Stimulated activated CD4-positive, alpha-beta T cell treated with anti-CD3 and anti-CD28 coated beads, TNF-alpha, amount 100 ng/mL, for 48 hours (primary cell): ENCODE results near the gene GABBR2.

Experiments
- DNase-seq, 3 donors: peaks; one replicate each; pipeline ENCODE4 v3.0.0-alpha.2; 2020; ENCODE audit warnings: low read depth in 3 of 3

GABBR2 gene

DNA sequence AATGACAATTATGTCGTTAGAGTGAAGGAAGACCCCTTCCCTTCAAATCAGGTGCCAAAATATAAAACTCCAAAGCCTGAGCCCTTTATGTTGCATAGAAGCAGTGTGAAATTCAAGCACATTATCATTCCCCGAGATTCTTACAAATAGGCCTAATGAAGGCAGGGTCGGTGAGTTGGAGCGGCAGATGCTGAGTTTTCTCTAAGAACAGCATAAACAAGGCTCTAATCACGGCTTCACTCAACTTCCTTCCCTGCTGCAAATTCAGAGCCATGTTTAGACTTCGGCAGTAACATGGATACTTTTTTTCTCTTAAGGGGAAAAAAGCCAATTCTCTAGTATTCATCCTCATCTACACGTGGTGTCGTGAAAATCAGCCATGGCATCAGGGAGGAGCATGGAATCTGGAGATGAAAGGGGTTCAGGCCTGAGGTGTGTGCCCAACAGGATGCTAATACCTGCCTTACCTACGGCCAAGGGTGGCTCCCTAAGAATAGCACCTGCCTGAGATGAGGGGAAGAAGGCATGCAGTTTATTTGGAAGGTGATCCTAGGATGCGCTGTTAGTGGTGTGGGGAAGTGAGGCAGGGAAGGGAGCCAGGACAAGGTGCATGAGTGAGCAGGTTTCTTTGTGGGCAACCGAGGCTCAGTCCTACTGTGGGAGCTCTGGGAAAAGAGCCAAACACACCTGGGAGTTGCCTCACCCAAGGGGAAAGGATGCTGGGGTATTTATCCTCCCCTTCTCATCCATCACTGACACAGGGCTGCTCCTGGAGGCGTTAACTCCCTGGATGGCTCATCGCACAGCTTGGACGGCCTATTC, 306.5 kb downstream of the GABBR2 start:
- no peak for DNase-seq

DNA sequence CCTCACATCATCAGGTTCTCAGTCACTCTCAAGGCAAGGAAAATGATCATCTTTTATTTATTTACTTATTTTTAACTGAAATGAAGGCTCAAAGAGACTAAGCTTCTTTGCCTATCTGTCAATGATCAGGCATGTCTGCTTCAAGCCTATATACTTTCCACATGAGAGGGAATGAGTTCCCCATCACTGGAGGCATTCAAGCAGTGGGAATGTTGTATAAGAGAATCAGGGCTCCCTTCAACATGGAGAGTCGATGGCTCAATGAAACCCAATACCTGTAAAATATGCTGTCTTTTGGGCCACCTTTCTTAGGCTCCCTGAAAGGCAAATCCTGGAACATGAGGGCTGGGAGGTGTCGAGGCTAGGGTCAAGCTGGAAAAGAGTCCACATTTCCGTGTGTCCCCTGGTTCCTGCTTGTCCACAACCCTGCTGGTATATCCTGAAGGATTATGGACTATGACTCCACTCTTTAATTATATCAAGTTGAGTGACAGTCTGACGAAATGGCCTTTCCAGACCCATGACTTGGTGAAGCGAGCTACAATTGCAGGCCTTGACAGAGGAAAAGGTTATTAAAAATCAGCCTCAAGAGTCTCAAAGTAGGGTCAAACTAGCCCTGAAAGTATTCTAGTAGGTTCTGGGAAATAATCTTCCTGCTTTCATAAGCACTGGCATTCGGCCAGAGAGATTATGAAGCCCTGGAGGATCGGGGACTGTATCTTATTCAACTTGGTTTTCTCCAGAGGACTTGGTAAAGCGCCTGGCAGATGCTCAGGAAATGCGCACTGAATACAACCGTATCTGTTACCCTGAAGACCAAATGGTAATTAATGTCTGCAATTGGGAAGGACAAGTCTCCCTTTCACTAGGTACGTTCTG, 307.4 kb downstream of the GABBR2 start:
- DNase-seq, result no peak

DNA sequence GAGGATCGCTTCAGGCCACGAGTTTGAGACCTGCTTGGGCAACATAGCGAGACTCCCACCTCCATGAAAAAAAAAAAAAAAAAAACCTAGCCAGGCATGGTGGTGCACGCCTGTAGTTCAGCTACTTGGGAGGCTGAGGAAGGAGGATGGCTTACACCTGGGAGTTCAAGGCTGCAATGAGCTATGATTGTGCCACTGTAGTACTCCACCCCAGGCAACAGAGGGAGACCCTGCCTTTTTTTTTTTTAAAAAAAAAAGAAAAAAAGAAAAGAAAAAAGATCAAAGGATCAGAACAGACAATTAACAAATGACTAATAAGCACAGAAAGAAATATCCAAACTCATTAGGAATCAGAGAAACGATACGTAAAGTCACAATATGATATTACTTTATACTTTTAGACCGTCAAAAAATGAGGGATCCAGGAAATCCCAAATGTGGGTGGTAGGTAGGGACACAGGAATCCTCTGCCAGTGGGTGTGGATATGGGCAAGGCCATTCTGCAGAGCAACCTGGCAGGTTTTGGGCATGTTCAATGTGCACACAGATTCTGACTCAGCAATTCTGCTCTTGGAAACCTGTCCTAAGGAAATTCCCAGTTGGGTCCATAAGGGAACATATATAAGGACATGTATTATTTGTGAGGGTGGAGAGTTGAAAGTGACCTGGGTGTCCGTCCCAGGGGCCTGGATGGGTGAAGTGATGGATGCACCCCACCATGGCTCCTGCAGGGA, 308.6 kb downstream of the GABBR2 start:
- no peak for DNase-seq

DNA sequence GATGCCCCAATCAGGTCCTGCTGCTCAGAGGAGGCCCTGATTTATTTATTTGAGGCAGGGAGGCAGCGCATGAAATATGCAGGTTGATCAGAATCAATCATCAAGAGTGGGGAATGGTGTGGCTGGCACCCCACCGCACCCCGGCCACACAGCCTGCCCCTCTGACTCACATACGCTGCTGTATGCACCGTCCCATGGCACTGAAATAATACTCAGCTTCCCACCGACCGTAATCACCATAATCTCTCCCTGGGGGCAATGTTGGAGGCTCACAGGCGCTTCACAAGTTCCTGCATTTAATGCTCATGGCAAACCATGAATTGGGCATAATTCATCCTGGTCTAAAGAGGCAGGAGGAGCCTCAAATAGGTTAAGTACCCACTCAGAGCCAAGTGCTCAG, 312.1 kb downstream of the GABBR2 start:
- DNase-seq, result no peak

DNA sequence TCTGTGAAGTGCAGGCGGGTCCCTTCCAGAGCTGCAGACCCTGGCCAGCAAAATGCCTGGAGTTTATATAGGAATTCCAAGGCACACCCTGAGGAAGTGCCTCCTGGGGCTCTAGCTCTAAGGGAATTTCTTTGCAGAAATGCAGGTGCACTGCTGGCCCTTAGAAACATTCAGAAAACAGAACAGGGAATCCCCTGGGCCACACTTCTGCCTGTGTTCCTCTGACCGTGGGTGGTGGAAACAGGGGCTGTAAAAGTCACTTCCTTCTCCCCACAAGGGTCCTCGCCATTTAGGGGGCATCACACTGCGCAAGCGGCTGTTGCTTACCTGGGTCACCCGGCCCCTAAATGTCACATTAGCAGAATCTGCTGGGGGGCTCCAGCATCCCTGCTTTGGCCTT, 312.5 kb downstream of the GABBR2 start:
- no peak for DNase-seq

DNA sequence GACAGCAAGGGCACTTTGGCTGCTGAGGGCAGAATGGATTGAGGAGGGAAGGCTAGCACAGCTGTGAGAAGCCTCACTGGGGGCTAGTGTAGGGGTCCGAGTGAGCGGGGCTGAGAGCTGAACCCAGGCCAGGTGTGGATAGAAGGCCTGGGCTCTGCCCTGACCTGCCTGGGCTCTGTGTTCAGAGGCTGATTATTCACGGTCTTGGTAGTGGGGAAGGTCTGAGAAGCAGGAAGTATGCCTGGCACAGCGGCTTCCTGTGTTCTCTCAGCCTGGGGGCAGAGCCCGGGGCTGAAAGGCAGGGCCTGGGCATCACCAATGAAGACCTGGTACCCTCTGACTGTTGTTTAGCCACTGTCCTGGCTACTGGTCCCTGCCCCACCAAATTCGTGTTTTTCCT, 316.9 kb downstream of the GABBR2 start:
- DNase-seq, result no peak

DNA sequence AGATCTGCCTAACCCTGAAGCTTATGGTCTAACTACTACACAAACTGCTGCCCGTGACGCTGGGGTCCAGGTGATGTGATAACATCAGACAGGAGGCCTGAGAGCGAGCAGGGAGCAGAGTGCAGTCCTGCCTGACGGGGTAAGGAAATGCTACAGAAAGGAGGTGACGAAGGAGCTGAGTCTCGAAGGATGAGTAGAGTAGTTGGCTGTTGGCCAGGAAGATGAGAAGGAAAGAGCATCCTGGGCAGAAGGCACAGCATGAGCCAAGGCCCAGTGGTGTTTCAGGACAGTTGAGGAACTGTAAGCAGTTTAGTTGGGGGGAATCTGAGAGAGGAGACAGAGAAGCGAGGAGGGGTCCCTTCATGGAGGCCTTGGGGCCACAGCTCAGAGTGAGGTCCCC, 317.3 kb downstream of the GABBR2 start:
- no peak for DNase-seq

DNA sequence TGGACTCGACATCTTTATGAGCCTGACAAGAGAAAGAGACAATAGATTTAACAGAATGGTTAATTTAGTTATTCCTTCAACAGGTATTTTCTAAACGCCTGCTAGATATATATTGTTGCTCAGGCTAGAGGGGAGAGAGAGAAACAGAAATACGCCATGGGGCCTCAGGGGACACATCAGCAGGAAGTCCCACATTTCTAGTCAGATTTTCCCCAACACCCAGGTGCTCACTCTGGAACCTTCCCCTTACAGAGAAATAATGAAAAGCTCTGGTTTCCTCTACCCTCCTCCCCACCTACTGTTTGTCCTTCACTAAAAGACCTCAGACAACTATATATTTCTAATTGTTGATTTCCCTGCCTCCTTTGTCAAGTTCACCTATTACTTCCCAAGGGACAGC, 323.0 kb downstream of the GABBR2 start:
- no peak for DNase-seq

DNA sequence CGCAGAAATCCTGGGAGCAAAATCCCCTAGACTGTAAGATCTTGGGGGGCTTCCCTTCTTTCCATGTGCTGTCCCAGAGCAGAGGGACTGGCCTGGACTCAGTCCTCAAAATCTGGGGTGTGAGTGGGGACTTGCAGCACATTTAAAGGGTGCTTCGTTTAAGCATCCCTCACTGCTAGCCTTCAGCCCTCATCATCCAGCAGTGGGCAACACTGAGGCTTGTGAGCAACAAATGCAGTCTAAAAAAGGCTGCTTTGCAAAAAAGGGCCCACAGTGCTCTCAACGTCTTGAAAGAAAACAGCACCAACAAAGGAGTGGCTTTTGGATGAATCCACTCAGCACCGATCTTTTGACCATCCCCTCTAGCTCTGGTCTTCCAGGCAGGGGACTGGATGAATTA, 325.0 kb downstream of the GABBR2 start:
- no peak for DNase-seq

DNA sequence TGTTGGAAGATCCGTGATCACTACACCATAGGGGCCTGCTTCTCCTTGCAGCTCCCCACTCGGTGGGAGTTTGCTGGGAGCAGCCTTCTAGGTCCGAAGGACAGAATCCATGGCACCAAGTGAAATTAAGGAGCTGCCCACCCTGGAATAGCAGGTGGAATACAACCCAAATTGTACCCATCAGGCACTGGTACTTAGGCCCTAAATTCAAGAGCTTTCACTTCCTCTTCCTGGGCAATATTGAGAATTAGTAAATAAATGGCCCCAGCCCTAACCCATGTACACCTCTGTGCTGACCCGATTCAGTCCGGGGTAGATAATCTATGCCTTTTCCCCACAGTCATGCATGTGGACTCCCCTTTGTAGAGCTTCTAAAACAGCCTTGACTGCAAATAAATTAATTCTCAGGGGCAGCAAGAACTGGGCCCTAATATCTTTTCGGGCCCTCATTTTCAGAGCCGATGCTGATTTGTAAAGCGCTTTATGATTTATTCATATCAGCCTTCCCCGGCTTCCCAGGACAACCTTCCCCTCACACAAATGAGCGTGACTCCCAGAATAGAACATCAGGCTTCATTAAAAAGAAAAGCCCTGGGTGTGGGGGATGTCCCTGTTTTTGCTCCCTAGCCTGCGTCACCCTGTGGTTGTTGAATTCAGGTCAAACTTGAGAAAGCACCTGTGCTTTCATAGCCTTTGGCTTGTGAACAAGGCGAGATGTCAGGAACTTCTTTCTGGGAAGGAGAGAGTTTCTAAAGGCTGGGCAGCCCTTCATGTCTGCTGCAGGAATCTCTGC, 327.2 kb downstream of the GABBR2 start:
- no peak for DNase-seq

DNA sequence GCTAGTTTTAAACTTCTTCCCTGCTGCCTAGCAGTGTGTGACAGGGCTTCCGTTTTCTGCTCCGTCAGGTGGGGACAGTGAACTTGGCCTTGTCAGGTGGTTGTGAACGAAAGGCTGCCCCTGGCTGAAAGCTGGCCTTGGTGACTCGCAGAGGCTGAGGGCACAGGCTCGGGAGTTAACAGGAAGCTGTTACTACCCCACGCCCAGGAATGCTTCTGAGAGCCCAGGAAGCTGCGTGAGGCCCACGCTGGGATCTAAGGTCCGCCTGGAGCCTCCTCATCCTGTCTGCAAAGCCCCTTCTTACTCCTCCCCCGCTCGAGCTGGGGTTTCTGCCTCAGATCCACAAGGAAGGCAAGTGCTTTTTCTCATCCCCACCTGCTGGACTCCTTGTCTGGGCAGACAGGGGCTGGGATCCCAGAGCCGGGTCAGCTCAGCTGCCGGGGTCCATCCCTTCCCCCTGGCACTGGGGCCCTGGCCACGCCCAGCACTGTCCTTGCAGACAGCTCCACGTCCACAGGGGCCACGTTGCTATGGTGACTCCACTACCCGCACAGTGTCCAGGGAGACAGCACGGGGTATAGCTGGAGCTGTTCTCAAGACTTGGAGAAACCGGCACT, 328.6 kb downstream of the GABBR2 start:
- no peak for DNase-seq

DNA sequence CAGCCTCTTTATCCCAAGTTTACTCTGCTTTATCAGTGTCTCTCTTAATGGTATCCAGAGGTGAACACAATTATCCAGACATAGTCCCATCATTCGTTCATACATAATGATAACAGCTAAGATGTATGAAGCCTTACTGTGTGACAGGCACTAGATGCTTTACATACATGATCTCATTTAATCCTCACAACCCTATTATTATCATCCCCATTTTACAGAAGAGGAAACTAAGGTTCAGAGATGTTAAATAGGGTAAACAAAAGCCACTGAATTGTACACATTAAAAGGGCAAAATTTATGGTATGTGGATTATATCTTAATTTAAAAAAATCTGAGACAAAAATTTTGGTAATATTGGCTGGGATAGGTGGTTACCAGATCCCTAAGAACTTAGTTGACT, 329.2 kb downstream of the GABBR2 start:
- no peak for DNase-seq

DNA sequence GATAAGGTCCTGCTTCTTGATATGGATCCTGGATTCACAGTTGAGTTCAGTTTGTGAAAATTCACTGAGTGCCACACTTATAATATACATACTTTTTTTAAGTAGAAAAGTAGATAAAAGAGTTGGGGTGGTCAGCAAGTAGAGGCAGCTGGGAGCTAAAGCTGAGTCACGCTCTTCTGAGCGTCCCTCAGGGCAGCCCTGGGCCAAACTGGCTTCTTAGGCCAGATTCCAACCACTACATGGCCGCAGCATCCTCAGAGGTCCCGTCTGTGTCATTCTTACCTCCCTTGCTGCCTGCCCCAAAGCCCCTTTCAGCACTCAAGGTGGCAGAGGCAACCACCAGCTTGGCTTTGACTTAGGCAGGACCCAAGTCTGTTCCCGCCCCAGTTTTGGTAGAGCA, 329.9 kb downstream of the GABBR2 start:
- no peak for DNase-seq

DNA sequence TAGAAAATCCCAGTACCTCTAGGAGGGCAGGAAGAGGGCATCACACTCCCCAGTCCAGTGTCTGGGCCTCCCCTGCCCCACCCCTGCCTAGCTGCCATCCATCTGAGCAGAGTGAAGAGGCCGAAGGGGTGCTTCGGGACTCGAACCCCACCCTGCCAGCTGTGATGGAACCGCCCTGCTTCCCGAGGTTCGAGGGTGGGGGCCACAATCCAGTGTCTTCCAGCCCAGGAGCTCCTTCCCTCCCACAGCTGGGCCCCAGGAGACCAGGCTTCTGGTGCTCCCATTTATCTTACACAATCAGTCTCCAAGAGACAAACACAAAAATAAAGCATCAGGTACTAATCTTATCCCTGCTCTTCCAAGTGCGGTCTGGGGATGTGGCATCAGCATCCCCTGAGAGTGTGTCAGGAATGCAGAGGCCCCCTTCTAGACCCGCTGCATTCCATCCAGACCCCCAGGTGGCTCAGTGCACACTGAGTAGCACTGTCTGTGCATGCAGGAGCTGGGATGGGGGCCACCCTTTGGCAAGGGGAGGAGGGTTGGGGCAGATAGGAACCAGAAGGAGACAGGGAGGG, 330.4 kb downstream of the GABBR2 start:
- DNase-seq, result no peak

DNA sequence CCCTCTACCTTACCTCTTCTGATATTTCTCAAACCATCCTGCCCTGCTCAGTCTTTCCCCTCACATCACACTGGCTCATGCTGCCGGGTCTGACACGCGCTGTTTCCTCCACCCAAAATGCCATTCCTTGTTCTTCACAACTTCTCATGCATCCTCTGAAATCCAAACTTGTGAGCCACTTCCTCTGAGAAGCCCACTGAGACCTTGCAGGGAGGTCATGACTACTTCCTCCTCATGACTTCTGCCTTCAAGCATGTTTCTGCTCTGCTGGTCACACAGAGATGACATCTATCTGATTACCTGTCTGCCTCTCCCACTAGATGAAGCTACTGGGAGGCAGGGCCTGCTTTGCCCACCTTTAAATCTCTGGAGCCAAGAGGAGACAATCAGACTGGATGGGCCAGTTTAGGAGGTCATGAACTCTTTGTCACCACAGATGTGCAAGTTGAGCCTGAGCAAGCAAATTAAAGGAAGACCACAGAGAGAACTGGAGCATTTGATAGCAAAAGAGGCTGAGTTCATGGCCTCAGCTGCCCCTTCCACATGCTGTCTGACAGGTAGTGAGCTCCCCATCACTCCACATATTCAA, 333.5 kb downstream of the GABBR2 start:
- DNase-seq, result no peak

DNA sequence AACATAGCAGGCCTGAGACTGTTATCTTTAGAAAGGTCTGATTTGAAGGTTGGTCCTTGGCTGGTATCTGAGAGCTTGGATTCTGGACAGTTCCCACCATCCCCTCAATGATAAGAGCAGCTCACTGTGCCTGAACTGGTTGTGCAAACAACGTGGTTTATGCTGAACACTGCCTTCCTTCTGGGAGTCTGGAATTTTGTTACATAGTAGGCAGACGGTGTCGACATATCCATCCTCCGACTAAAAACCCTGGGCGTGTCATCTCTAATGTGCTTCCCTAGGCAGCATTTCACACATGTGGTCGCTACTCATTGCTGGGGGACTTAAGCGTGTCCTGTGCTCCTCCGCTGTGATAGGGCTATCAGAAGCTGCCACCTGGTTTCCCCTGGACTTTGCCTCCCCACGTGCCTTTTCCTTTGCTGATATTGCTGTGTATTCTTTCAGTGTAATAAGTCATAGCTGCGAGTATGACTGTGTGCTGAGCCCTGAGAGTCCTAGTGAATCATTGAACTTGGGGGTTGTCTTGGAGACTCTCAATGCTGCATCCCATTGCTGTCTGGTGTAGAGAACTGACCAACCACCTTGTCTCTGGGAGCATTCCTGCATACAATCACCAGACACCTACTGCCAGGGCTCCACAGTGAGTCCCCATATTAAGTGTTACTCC, 334.2 kb downstream of the GABBR2 start:
- DNase-seq, result no peak

DNA sequence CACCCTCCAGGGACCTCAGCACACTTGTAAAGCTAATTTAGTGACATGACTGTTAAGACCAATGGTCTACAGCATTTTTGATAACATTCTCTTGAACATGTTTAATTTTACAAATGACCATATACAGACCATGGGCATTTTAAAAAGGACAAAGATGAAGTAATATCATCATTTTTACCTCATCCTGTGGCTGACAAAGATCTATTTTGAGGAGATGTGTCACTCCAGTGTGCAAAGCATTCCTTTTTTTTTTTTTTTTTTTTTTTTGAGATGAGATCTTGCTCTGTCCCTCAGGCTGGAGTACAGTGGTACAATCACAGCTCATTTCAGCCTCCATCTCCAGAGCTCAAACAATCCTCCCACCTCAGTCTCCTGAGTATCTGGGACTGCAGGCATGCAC, 335.1 kb downstream of the GABBR2 start:
- no peak for DNase-seq

DNA sequence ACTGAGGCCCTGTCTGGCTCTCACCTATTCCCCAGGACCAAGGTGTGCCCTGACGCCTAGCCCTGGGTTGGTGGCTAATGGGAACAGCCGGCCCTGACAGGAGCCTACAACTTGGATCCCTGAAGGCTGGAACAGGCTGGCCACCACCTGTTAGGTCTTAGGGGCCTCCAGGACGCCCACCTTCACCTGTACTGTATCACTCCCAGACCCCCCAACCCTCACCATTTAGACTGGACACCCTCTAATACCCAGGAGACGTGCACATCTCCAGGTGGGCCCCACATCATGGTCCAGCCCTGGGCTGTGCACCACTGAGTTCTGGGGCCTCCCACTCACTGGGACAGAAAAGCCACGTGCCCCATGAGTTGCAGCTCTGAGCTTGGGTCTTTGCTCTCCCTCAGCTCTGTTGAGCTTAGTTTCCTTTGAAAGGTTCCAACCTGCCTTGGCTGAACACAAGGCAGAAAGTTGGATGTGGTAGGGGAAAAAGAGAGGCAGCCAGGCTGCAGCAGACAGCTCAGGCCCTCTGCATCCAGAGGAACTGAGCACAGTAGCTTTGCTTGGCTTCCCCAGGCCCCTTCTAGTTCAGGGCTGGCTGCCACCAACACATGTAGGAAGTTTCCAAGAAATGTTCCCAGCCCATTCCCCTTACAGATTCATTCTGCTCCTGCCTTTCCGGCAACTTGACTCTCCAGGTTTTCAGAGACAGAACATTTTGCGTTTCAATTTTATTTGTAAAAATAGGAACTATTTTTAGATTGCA, 336.5 kb downstream of the GABBR2 start:
- DNase-seq, result no peak

DNA sequence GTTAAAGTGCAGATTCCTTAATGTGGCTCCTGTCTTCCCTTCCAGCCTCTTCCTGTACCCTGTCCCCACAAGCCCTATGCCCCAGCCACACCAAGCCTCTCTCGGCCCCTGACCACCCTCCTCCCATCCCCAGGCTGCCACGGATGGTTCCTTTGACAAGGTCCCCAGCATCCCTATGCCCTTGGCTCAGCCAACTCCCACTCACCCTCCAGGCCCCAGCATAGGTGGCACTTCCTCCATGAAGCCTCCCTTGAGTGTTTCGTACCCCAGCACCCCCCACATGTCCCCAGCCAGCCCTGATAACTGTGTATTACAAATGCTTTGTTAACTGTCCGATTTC, 337.8 kb downstream of the GABBR2 start:
- no peak for DNase-seq
